ENCODE measurements around the gene COX7A2L. TPM values are rescaled to one million over a fixed set of nuclear protein-coding genes. Genes with fewer than 3 reads are reported as not detected.

The COX7A2L gene, protein sequence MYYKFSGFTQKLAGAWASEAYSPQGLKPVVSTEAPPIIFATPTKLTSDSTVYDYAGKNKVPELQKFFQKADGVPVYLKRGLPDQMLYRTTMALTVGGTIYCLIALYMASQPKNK
- 157 and 244 TPM in 2 replicates for total RNA-seq

DNA sequence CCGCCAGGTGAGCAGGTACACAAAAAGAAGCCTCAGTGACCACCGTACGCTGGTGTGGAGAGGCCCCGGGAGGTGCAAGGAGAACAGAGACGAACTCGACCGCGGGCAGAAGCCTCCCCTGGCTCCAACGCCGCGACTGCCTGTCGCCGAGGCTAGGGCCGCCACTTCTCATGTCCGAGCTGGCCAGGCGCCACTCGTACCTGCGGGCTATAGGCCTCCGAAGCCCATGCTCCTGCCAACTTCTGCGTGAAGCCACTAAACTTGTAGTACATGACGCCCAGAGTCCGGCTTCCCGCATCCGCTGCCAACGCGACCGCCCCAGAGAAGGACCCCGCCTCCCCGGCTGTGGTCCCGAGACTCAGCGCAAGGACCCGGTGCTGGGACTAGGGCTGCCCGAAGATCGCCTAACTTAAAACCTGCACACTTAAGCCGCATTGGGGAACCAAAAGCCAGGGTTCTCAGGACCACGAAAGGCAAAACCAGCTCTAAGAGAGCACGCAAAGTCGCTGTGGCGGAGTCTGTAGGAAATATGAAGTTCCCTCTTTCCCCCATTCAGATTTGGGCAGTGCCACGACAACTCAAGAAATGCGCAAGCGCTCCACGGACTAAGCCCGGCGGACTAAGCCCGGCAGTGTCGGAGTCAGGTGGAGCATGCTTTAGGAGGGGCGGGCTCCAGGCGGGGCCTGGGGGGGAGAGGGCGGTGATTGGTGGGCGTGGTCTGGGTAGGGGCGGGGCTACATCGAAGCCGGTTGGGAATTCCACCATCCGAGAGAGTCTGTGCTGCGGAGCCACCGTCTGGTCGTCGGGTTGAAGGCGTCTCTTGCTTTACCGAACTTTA, at the start of gene COX7A2L:
TSS of gene COX7A2L (minus strand) at position 328 of the 838 bp plus-strand sequence. CDS start at position 272, 56 bp downstream.

Other genes with a start within 250 kb of the COX7A2L start
- 26.9 and 51.1 TPM in 2 replicates for gene EML4, start 191.9 kb downstream of the COX7A2L start, total RNA-seq
- gene KCNG3, start 132.8 kb upstream of the COX7A2L start, total RNA-seq: not detected in 2 replicates
- gene MTA3, start 207.4 kb upstream of the COX7A2L start, total RNA-seq: 16.5 and 18.4 TPM in 2 replicates

Data from pericardium fibroblast (primary cell).